Muscle layer of duodenum (tissue), 2 donors: ENCODE results near the gene ONECUT2.
A peak's percentile ranks its signal among the peaks of the same experiment; 100 is the strongest.

Source experiments
- H3K27ac ChIP-seq: one replicate; pipeline ENCODE4 v1.7.0; 2013; ENCODE audit warnings: mild to moderate bottlenecking, low read length
- H3K27me3 ChIP-seq: one replicate; pipeline ENCODE4 v1.7.0; 2013; ENCODE audit warnings: low read depth, mild to moderate bottlenecking, control low read depth, low read length
- H3K36me3 ChIP-seq, 2 donors: one replicate each; pipeline ENCODE4 v1.7.0; 2013; ENCODE audit warnings: low read length in 2 of 2, control low read depth in 1 of 2, mild to moderate bottlenecking in 1 of 2; ENCODE audit not compliant: insufficient read depth in 2 of 2, control insufficient read depth in 1 of 2
- H3K4me1 ChIP-seq, 2 donors: one replicate each; pipeline ENCODE4 v1.7.0; 2013; ENCODE audit warnings: low read length in 2 of 2, mild to moderate bottlenecking in 2 of 2, control low read depth in 1 of 2, moderate library complexity in 1 of 2; ENCODE audit not compliant: insufficient read depth in 2 of 2, control insufficient read depth in 1 of 2
- H3K4me3 ChIP-seq, 2 donors: one replicate each; pipeline ENCODE4 v1.7.0; 2013; ENCODE audit warnings: low read length in 2 of 2, low read depth in 1 of 2, mild to moderate bottlenecking in 1 of 2
- H3K9me3 ChIP-seq, 2 donors: one replicate each; pipeline ENCODE4 v1.7.0; 2013; ENCODE audit warnings: low read length in 2 of 2, control low read depth in 1 of 2, mild to moderate bottlenecking in 1 of 2; ENCODE audit not compliant: control insufficient read depth in 1 of 2
- donor health status: healthy.

Gene ONECUT2

DNA sequence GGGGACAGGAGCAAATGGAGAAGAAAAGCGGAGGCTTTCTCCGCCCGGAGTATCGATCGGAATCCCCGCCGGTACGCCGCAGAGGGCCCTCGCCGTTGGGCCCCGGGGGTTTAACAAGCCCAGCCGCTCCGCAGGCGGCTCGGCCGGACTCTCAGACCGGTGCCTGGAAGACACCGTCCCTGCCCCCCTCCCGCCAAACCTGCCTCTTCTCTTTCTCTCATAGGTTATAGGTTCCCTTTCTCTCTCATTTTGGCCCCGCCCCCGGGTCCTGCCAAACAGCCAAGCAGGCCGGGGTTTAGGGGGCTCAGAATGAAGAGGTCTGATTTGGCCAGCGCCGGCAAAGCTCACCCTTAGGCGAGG, 4.4 kb downstream of the ONECUT2 start:
- no peaks in the 10 kb centered on the region for H3K36me3 ChIP-seq
- H3K9me3 ChIP-seq, result no peaks in the 10 kb centered on the region
- peak overlapping the region; percentile 28 for H3K27ac ChIP-seq
- peak overlapping the region; percentile 14 to 45 for H3K4me3 ChIP-seq
- peaks cover 0 to 64% of the 10 kb centered on the region in 2 donors for H3K4me1 ChIP-seq
- peaks cover 61% of the 10 kb centered on the region for H3K27me3 ChIP-seq

DNA sequence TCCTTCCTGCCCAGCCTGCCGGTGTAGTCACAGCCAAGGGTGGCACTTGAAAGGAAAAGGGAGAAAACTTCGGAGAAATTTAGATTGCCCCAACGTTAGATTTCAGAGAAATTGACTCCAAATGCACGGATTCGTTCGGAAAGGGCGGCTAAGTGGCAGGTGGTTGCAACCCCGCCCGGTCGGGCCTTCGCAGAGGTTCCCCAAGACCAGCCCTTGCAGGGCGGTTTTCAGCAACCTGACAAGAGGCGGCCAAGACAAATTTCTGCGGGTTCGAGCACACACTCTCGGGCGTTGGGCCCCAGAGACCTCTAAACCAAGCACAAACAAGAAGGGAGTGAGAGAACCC, 4.8 kb downstream of the ONECUT2 start:
- H3K4me3 ChIP-seq, result peak overlapping the region; percentile 14 to 39
- peak overlapping the region; percentile 28 for H3K27ac ChIP-seq
- peaks cover 0 to 61% of the 10 kb centered on the region in 2 donors for H3K4me1 ChIP-seq
- H3K9me3 ChIP-seq, result no peaks in the 10 kb centered on the region
- H3K36me3 ChIP-seq, result no peaks in the 10 kb centered on the region
- H3K27me3 ChIP-seq, result peaks cover 58% of the 10 kb centered on the region

DNA sequence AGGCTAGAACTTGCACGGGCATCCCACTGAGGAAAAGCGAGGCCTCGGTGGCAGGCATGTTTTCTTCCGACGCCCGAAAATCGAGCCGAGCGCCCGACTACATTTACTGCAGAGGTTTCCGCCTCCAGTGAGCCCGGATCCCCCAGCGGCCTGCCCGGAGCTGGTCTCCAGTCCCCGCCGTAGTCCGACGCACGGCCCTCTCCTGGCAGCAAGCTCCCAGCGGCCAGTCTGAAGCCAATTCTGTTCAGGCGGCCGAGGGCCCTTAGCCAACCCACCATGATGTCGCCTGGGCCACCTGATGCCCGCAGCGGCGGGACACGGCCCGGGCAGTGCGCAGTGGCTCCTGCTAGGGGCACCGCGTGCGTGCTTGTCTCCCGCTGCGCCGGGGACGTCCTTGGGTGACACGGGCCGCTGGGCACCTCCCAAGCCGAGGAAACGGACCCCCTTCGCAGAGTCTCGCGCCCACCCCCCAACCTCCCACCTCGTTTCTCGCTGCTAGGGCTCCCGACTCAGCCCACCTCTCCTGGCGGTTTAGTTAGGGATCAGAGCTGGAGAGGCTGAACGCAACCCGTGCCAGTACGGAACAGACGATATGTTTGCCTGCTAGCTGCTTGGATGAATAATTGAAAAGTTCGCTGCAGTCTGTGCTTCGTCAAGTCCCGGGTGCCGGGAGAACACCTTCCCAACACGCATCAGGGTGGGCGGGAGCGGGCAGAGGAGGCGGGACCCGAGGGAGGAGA, 5.3 kb downstream of the ONECUT2 start:
- no peaks in the 10 kb centered on the region for H3K9me3 ChIP-seq
- peaks cover 0 to 59% of the 10 kb centered on the region in 2 donors for H3K4me1 ChIP-seq
- H3K27ac ChIP-seq, result peak overlapping the region; percentile 7
- H3K27me3 ChIP-seq, result peaks cover 58% of the 10 kb centered on the region
- no peaks in the 10 kb centered on the region for H3K36me3 ChIP-seq
- H3K4me3 ChIP-seq, result peak overlapping the region; percentile 14 to 39

DNA sequence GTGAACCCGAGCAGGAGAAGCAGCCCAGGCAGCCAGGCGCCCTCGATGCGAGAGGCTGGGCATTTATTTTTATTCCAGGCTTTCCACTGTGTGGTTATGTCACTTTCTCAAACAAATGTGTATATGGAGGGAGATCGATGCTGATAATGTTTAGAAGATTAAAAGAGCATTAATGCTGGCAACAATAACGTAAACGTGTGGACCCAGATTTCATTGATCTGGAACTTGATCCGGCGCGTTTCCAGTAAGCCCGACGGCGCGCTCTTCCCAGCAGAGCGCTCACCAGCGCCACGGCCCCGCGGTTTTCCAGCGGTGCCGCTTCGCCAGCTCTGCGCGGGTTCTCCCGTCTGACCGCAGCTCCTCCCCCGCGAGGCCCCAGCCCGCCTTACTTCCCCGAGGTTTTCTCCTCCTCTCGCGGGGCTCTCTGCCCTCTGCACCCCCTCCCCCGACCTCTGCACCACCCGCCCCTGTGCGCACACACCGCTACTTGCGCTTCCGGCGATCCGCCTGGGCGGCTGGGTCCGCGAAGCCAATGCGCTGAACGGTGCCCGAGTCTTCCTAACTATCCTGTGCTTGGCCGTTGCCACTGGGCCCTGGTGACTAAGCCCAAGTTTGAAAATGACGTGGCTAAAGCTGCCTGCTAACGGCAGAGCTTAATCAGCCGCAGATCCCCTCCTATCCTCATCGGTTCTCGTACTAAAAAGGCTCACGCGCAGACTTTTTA, 6.1 kb downstream of the ONECUT2 start:
- H3K27me3 ChIP-seq, result peaks cover 58% of the 10 kb centered on the region
- H3K9me3 ChIP-seq, result no peaks in the 10 kb centered on the region
- no peaks in the 10 kb centered on the region for H3K36me3 ChIP-seq
- H3K4me1 ChIP-seq, result peaks cover 0 to 55% of the 10 kb centered on the region in 2 donors
- peak overlapping the region; percentile 23 for H3K27ac ChIP-seq
- peak overlapping the region in 1 of 2 donors; percentile 42 for H3K4me3 ChIP-seq

DNA sequence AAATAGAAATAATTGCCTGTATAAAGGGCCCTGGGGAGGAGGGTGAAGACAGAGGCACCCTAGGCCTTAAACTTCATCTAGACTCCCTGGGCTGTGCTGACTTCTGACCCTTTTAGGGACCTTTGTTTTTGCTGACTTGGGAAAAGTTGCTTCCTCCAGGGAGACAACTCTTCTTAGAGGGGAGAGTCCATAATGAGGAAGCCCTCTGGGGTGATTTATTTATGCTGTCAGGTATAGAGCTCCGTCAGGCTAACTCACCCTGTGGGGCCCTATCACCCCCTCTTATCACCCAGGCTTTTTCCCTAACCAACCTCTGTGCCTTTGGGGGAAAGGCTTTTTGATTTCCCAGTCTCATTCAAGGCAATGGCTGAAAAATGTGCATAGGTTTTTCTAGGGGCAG, 8.1 kb downstream of the ONECUT2 start:
- Histone ChIP-seq H3K9me3 (no peaks in the 10 kb centered on the region), H3K27ac (peak overlapping the region; percentile 39), H3K27me3 (peaks cover 39% of the 10 kb centered on the region), H3K4me3 (no peak overlapping the region), H3K36me3 (no peaks in the 10 kb centered on the region), H3K4me1 (peaks cover 0 to 35% of the 10 kb centered on the region in 2 donors)

DNA sequence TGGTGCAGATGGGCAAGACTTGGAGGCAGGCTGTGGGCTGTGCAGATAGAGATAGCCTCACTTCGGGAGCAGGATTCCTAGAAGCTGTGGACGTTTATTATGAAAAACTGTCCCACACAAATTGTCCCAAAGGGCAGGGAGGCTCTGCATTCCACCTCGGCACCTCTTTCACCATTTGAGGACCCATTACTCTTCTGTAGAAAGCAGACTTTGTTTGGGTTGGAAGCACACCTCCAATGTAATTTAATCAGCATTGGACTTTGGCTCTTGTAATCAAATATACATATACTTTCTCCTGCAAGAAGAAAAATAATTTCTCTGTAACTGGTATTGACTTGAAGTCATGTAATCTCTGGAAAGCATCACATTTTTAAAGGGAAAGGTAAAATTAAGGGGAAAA, 8.5 kb downstream of the ONECUT2 start:
- Histone ChIP-seq H3K4me1 (peaks cover 0 to 31% of the 10 kb centered on the region in 2 donors), H3K9me3 (no peaks in the 10 kb centered on the region), H3K36me3 (no peaks in the 10 kb centered on the region), H3K27ac (no peak overlapping the region), H3K27me3 (peaks cover 34% of the 10 kb centered on the region), H3K4me3 (no peak overlapping the region)

DNA sequence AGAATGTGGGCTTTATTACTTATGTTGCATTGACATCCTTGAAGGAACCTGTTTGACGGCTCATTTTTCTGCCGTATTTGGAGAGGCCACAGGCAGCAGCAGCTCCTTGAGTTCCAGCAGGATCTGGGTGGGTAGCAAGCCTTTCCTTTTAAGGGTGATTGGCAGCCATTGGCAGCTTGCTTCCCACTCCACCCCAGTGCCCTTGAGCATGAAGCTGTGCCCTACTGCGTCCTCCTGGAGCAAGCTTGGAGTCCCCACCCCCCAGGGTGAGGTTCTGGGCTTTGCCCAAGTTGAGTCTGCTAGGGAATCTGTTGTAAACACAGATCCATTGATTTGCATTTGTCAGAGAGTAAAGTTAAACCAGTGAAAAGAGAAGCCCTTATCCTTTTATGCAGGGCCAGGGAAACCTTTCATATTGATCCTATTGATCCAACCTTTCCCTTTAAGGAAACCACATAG, 9.2 kb downstream of the ONECUT2 start:
- Histone ChIP-seq H3K27ac (no peak overlapping the region), H3K27me3 (peaks cover 28% of the 10 kb centered on the region), H3K36me3 (no peaks in the 10 kb centered on the region), H3K4me3 (no peak overlapping the region), H3K9me3 (no peaks in the 10 kb centered on the region), H3K4me1 (peaks cover 0 to 24% of the 10 kb centered on the region in 2 donors)

DNA sequence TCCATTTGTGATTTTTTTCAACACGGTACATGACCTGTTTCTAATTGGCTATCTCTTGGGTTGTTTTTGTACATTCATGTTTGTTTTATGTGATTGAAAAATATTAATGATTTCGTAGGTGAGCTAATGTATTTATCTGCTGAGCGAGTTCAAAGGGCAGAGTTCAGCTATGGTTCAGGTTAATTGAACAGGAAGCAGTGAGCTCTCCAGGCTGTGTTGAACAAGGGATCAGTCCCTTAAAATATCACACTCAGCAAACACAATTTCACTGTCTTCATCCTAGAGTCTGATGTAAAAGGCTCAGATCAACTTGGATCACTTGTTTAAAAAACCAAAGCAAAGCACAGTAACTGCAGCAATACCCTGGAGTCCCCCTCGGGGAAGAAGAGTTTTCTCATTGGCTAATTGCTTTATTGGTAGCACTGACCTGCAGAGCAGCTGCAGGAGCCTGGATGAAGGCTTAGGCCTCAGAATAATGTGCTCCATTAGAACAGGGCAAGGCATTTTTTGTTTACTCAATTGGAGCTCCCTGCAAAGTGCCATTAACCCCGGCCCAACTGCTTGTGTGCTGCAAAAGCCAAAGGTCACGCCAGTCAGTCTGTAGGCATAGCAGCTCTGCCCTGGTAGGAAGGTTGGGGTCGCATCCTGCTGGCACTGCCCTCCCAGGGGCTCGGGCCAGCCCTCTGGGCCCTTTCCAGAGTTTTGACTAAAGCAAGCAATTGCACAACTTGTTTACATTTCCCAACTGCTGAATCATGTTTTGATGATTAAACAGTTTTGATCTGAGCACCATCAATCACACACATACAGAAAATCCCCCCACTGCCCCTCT, 10.5 kb downstream of the ONECUT2 start:
- Histone ChIP-seq H3K27me3 (peaks cover 14% of the 10 kb centered on the region), H3K27ac (no peak overlapping the region), H3K36me3 (no peaks in the 10 kb centered on the region), H3K4me3 (no peak overlapping the region), H3K9me3 (no peaks in the 10 kb centered on the region), H3K4me1 (peaks cover 0 to 11% of the 10 kb centered on the region in 2 donors)

DNA sequence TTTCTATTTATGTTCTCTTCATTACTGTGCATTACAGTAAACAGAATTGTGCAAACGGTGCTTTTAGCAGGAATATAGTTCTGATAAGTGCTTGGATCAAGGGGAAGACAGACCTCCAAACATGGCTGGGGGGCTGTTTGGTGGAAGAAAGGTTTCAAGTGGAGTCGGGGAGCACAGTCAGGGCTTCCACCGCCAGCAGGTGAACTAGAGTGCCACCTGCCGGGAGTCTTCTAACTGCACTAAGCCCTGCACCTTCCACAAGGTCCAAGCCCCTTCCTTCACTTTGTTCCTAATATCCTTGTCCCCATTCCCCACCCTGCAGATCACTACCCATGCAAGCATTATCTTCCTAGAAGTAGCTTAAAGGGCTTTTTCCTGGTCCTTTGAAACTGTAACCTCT, 11.1 kb downstream of the ONECUT2 start:
- no peaks in the 10 kb centered on the region for H3K36me3 ChIP-seq
- H3K4me3 ChIP-seq, result no peak overlapping the region
- H3K9me3 ChIP-seq, result no peaks in the 10 kb centered on the region
- no peak overlapping the region for H3K27ac ChIP-seq
- H3K4me1 ChIP-seq, result peaks cover 0 to 4% of the 10 kb centered on the region in 2 donors
- peaks cover 8% of the 10 kb centered on the region for H3K27me3 ChIP-seq

DNA sequence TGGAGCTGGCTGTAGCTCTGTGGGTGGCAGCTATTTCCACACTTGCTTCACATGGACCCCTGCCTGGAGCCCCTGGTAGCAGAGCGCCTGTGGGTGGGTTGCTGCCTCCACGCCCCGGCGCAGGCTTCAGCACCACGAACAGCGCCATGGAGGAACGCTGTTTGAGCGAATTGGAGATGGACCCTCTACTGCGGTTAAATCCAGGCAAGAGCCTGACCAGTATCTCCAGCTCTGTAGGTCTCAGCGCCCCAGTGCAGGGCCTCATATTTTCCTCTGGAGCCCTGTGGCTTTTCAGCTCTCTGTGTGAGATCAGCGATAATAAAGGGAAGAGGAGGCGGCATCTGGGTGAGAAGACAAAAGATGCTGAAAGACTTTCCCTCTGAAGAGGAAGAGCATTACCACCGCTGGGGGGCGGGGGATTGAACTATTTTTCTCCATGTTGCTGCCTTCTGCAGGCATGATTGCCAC, 12.0 kb downstream of the ONECUT2 start:
- peaks cover 4% of the 10 kb centered on the region for H3K27me3 ChIP-seq
- no peak overlapping the region for H3K4me3 ChIP-seq
- no peak overlapping the region for H3K27ac ChIP-seq
- no peaks in the 10 kb centered on the region for H3K9me3 ChIP-seq
- no peaks in the 10 kb centered on the region for H3K36me3 ChIP-seq
- H3K4me1 ChIP-seq, result no peaks in the 10 kb centered on the region

DNA sequence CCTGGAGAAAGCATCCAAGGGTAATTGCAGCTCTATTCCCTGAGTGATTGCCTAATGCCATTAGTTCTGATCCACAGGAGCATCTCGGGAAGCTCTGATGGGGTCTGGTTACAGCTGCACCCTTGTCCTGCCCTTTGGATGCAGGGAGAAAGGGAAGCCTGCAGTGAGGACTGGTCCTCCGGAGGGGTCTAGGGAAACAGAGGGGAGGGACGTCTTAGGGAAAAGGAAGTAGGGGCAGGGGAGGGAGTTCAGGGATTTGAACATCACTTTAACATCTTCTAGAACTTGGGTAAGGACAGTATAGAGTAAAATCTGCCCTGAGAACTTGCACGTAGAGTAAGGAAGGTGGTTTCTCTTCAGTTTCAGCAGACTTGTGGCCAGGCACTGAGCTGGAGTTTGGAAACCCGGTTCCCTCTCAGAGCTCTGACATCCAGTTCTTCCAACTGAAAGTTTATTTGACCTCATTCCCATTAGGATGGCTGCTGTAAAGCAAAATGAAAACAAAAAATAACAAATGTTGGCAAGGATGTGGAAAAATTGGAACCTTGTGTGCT, 20.5 kb downstream of the ONECUT2 start:
- Histone ChIP-seq H3K9me3 (no peaks in the 10 kb centered on the region), H3K4me1 (no peaks in the 10 kb centered on the region), H3K36me3 (no peaks in the 10 kb centered on the region), H3K4me3 (no peak overlapping the region), H3K27ac (no peak overlapping the region), H3K27me3 (no peaks in the 10 kb centered on the region)
